A549 (cell line): ENCODE results near the gene RAB3C. TPM values are rescaled to one million over a fixed set of nuclear protein-coding genes. Genes with fewer than 3 reads are reported as not detected.

Experiments used
- ATAC-seq, 2 experiments: fragments of 200-7000 bp in 1 of 2; fragments of >200 bp in 1 of 2; cut with Nextera tagmentation in 1 of 2; cut with Tn5 transposase in 1 of 2; 3 replicates each; pipeline versions ENCODE4 v1.8.0 to v1.9.1; 2018 to 2020; ENCODE audit warnings: mild to moderate bottlenecking in 1 of 2, moderate library complexity in 1 of 2
- CTCF ChIA-PET: fragments of 300-600 bp; sonication (Branson Sonifier 250); formaldehyde crosslinking; extraction: SDS; loops from one replicate; lab custom pipeline; 2021; ENCODE audit warnings: antibody characterized with exemption, inconsistent platforms; lab: Yijun Ruan, JAX
- POLR2A ChIA-PET: fragments of 350-600 bp; formaldehyde crosslinking; extraction: SDS; loops from one replicate; lab custom pipeline; 2021; ENCODE audit warnings: antibody characterized with exemption, inconsistent platforms; lab: Yijun Ruan, JAX
- DNase-seq, 2 experiments: peaks; one replicate each; pipeline versions ENCODE4 v3.0.0 to v3.0.0-alpha.2; 2011 to 2016; ENCODE audit warnings: low read depth in 1 of 2, low spot score in 1 of 2
- FAIRE-seq: peaks from 2 replicates; lab custom pipeline; 2011; peaks lifted over from hg19 to GRCh38; lab: Jason Lieb, UNC
- H3K27ac ChIP-seq, 2 experiments: fragments of >200 bp; sonication (Bioruptor Twin); formaldehyde crosslinking; 3 replicates each; pipeline ENCODE4 v1.5.1; 2016 to 2017
- H3K4me1 ChIP-seq: fragments of >200 bp; sonication (Bioruptor Twin); formaldehyde crosslinking; 3 replicates; pipeline ENCODE4 v1.6.1; 2016
- H3K4me2 ChIP-seq: fragments of >200 bp; sonication (Bioruptor Twin); formaldehyde crosslinking; 3 replicates; pipeline ENCODE4 v1.6.1; 2016
- H3K4me3 ChIP-seq: fragments of >200 bp; sonication (Bioruptor Twin); formaldehyde crosslinking; 3 replicates; pipeline ENCODE4 v1.5.1; 2016
- H3K9me3 ChIP-seq: fragments of >200 bp; sonication (Bioruptor Twin); formaldehyde crosslinking; 3 replicates; pipeline ENCODE4 v1.6.1; 2016
- BHLHE40 ChIP-seq: IDR thresholded peaks from 2 replicates; pipeline ENCODE4 v1.6.1; 2012; ENCODE audit warnings: low read depth, low read length, inconsistent platforms
- CHD2 ChIP-seq: fragments of 150-350 bp; IDR thresholded peaks from 2 replicates; pipeline ENCODE4 v1.6.1; 2014; ENCODE audit warnings: low read length; ENCODE audit not compliant: partially characterized antibody
- EP300 ChIP-seq, 2 experiments: fragments of >200 bp; sonication (Bioruptor Twin); formaldehyde crosslinking; IDR thresholded peaks; 2 replicates in 1 of 2; 3 replicates in 1 of 2; pipeline ENCODE4 v1.6.1; 2016 to 2017
- FOSB ChIP-seq: fragments of 250-450 bp; sonication (Bioruptor Pico); IDR thresholded peaks from 2 replicates; pipeline ENCODE4 v1.5.0; 2020; ENCODE audit warnings: mild to moderate bottlenecking, moderate library complexity
- FOSL2 ChIP-seq, 2 experiments: fragments of 450-650 bp in 1 of 2; fragments of >200 bp in 1 of 2; sonication (Bioruptor Twin) in 1 of 2; formaldehyde crosslinking; IDR thresholded peaks; 2 replicates each; pipeline versions ENCODE4 v1.5.0 to v1.6.1; 2016 to 2020; ENCODE audit warnings: mild to moderate bottlenecking in 1 of 2, moderate library complexity in 1 of 2
- HOXB5 ChIP-seq: fragments of 250-450 bp; sonication (Bioruptor Pico); IDR thresholded peaks from 2 replicates; pipeline ENCODE4 v1.5.0; 2020; ENCODE audit warnings: mild to moderate bottlenecking, moderate library complexity
- JUN ChIP-seq, 2 experiments: fragments of >200 bp; sonication (Bioruptor Twin); formaldehyde crosslinking; IDR thresholded peaks; 2 replicates in 1 of 2; 3 replicates in 1 of 2; pipeline ENCODE4 v1.6.1; 2016 to 2017
- MYC ChIP-seq: IDR thresholded peaks from 2 replicates; pipeline ENCODE4 v1.6.1; 2012; ENCODE audit warnings: mild to moderate bottlenecking, inconsistent platforms, low read length, improper control_type of control experiment, borderline replicate concordance
- NPAS2 ChIP-seq: fragments of 250-450 bp; sonication (Bioruptor Pico); IDR thresholded peaks from 2 replicates; pipeline ENCODE4 v1.8.0; 2022; ENCODE audit warnings: mild to moderate bottlenecking, moderate library complexity, borderline replicate concordance
- RAD21 ChIP-seq, 2 experiments: fragments of >200 bp in 1 of 2; sonication (Bioruptor Twin) in 1 of 2; formaldehyde crosslinking in 1 of 2; IDR thresholded peaks in 1 of 2; conservative IDR thresholded peaks in 1 of 2; 2 replicates in 1 of 2; 3 replicates in 1 of 2; pipeline ENCODE4 v1.6.1; 2012 to 2018; ENCODE audit warnings: inconsistent platforms in 1 of 2
- RCOR1 ChIP-seq: fragments of 150-350 bp; IDR thresholded peaks from 2 replicates; pipeline ENCODE4 v1.6.1; 2014; ENCODE audit warnings: antibody characterized with exemption, low read length, low read depth
- ZC3H11A ChIP-seq: fragments of 450-650 bp; IDR thresholded peaks from 2 replicates; pipeline ENCODE4 v1.6.1; 2014; ENCODE audit warnings: antibody characterized with exemption, mild to moderate bottlenecking
- ZFP36 ChIP-seq: fragments of 450-650 bp; IDR thresholded peaks from 2 replicates; pipeline ENCODE4 v1.6.1; 2014; ENCODE audit warnings: borderline replicate concordance; ENCODE audit not compliant: partially characterized antibody
- ZNF302 ChIP-seq: fragments of 250-450 bp; sonication (Bioruptor Pico); IDR thresholded peaks from 2 replicates; pipeline ENCODE4 v1.9.0; 2021; ENCODE audit warnings: inconsistent platforms, mild to moderate bottlenecking, moderate library complexity
- WGBS: methylation state at CpG from one replicate; pipeline ENCODE4 v1.1.6; 2017; ENCODE audit errors: missing lambda C conversion rate; 5-methylcytosine and 5-hydroxymethylcytosine counted together
- polyA plus RNA-seq, 4 experiments: library from polyadenylated mRNA; depleted of rRNA in 3 of 4; stranded (reverse); fragments of >200 nt; fragmentation: RNase III in 1 of 4; extraction: RNeasy Plus Mini Kit Qiagen cat#74134 plus additional on column Dnase treatment in 1 of 4; gene quantifications; 2 replicates in 3 of 4; 3 replicates in 1 of 4; pipeline ENCODE4 v1.2.3, GENCODE V29; 2011 to 2017
- TF ChIP-seq, protein P1 (sequence below): IDR thresholded peaks from 2 replicates; pipeline ENCODE4 v1.6.1; 2012
- TF ChIP-seq, protein P2 (sequence below): fragments of 250-450 bp; sonication (Bioruptor Pico); IDR thresholded peaks from 2 replicates; pipeline ENCODE4 v1.5.0; 2021; ENCODE audit warnings: mild to moderate bottlenecking, moderate library complexity, borderline replicate concordance
- TF ChIP-seq, protein P3 (sequence below): IDR thresholded peaks from 2 replicates; pipeline ENCODE4 v1.6.1; 2012; ENCODE audit warnings: low read depth, borderline replicate concordance
- TF ChIP-seq, protein P4 (sequence below): fragments of >200 bp; sonication (Bioruptor Twin); formaldehyde crosslinking; IDR thresholded peaks from 3 replicates; pipeline ENCODE4 v1.6.1; 2016
- TF ChIP-seq, protein P5 (sequence below): fragments of 200-600 bp; sonication (generic); IDR thresholded peaks from 2 replicates; pipeline ENCODE4 v1.6.1; 2016; ENCODE audit warnings: antibody characterized with exemption, mild to moderate bottlenecking, moderate library complexity

Gene RAB3C
- polyA plus RNA-seq, 2 of the 4 experiments (the other 2 are of a cell fraction), result not detected

DNA sequence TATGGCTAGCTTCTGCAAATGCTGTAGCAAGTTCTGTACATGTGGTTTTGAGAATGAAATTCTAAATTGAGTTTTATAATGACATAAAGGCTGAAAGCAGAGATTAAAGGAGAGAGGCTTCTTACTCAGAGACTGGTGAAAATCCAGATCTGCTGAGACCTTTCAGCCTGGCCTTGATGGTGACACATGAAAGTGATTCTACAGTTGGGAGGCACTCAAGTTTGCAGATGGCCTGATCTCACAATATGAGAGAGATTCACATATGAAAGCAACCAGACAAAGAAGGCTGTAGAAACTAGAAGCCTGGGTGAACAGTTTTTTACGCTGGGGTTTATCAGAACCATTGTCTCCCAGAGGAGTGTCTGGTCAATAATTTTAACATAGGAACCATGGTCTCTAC, 49.0 kb downstream of the RAB3C start:
- FAIRE-seq (peak; percentile 7), ATAC-seq (no peak), DNase-seq (no peak)
- no peak for TF ChIP-seq MYC
- no peak for TF ChIP-seq CHD2
- TF ChIP-seq FOSL2 (IDR thresholded peaks at IDR 0.05), result no peak
- no peak for TF ChIP-seq FOSL2 (CRISPR knock-in tag; IDR thresholded peaks at IDR 0.05)
- TF ChIP-seq BHLHE40, result no peak
- no peak for TF ChIP-seq ZC3H11A
- TF ChIP-seq, protein P1, sequence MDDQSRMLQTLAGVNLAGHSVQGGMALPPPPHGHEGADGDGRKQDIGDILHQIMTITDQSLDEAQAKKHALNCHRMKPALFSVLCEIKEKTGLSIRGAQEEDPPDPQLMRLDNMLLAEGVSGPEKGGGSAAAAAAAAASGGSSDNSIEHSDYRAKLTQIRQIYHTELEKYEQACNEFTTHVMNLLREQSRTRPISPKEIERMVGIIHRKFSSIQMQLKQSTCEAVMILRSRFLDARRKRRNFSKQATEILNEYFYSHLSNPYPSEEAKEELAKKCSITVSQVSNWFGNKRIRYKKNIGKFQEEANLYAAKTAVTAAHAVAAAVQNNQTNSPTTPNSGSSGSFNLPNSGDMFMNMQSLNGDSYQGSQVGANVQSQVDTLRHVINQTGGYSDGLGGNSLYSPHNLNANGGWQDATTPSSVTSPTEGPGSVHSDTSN, result no peak
- TF ChIP-seq ZNF302, result no peak
- no peak for TF ChIP-seq EP300 (IDR thresholded peaks at IDR 0.05)
- no peak for TF ChIP-seq RCOR1
- TF ChIP-seq, protein P2, sequence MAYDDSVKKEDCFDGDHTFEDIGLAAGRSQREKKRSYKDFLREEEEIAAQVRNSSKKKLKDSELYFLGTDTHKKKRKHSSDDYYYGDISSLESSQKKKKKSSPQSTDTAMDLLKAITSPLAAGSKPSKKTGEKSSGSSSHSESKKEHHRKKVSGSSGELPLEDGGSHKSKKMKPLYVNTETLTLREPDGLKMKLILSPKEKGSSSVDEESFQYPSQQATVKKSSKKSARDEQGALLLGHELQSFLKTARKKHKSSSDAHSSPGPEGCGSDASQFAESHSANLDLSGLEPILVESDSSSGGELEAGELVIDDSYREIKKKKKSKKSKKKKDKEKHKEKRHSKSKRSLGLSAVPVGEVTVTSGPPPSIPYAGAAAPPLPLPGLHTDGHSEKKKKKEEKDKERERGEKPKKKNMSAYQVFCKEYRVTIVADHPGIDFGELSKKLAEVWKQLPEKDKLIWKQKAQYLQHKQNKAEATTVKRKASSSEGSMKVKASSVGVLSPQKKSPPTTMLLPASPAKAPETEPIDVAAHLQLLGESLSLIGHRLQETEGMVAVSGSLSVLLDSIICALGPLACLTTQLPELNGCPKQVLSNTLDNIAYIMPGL (CRISPR knock-in tag), result no peak
- TF ChIP-seq FOSB (CRISPR knock-in tag), result no peak
- TF ChIP-seq, protein P3, sequence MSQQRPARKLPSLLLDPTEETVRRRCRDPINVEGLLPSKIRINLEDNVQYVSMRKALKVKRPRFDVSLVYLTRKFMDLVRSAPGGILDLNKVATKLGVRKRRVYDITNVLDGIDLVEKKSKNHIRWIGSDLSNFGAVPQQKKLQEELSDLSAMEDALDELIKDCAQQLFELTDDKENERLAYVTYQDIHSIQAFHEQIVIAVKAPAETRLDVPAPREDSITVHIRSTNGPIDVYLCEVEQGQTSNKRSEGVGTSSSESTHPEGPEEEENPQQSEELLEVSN, result no peak
- TF ChIP-seq, protein P4, sequence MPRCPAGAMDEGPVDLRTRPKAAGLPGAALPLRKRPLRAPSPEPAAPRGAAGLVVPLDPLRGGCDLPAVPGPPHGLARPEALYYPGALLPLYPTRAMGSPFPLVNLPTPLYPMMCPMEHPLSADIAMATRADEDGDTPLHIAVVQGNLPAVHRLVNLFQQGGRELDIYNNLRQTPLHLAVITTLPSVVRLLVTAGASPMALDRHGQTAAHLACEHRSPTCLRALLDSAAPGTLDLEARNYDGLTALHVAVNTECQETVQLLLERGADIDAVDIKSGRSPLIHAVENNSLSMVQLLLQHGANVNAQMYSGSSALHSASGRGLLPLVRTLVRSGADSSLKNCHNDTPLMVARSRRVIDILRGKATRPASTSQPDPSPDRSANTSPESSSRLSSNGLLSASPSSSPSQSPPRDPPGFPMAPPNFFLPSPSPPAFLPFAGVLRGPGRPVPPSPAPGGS, result no peak
- no peak for TF ChIP-seq RAD21 (conservative IDR thresholded peaks at IDR 0.05 in 1 of 2, IDR thresholded peaks at IDR 0.05 in 1 of 2)
- no peak for TF ChIP-seq ZFP36
- no peak for TF ChIP-seq HOXB5 (CRISPR knock-in tag)
- TF ChIP-seq JUN (IDR thresholded peaks at IDR 0.05), result no peak
- TF ChIP-seq NPAS2 (CRISPR knock-in tag), result no peak
- TF ChIP-seq, protein P5, sequence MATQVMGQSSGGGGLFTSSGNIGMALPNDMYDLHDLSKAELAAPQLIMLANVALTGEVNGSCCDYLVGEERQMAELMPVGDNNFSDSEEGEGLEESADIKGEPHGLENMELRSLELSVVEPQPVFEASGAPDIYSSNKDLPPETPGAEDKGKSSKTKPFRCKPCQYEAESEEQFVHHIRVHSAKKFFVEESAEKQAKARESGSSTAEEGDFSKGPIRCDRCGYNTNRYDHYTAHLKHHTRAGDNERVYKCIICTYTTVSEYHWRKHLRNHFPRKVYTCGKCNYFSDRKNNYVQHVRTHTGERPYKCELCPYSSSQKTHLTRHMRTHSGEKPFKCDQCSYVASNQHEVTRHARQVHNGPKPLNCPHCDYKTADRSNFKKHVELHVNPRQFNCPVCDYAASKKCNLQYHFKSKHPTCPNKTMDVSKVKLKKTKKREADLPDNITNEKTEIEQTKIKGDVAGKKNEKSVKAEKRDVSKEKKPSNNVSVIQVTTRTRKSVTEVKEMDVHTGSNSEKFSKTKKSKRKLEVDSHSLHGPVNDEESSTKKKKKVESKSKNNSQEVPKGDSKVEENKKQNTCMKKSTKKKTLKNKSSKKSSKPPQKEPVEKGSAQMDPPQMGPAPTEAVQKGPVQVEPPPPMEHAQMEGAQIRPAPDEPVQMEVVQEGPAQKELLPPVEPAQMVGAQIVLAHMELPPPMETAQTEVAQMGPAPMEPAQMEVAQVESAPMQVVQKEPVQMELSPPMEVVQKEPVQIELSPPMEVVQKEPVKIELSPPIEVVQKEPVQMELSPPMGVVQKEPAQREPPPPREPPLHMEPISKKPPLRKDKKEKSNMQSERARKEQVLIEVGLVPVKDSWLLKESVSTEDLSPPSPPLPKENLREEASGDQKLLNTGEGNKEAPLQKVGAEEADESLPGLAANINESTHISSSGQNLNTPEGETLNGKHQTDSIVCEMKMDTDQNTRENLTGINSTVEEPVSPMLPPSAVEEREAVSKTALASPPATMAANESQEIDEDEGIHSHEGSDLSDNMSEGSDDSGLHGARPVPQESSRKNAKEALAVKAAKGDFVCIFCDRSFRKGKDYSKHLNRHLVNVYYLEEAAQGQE, result no peak
- no peak overlapping the region for H3K27ac ChIP-seq
- H3K4me1 ChIP-seq, result no peaks in the 10 kb centered on the region
- POLR2A ChIA-PET, result no interaction called here
- no peaks in the 10 kb centered on the region for H3K9me3 ChIP-seq
- CTCF ChIA-PET, result no interaction called here
- H3K4me3 ChIP-seq, result no peak overlapping the region
- WGBS, result 17% methylated on average over 1 of the region's 1 CpG
- no peak overlapping the region for H3K4me2 ChIP-seq
